VCaP (cell line): Measurements from ENCODE around the gene ABHD1.

Experiments used
- H3K27ac ChIP-seq: fragments of 450-650 bp; 2 replicates; pipeline ENCODE4 v1.5.1; 2017
- CTCF ChIP-seq: fragments of 450-650 bp; conservative IDR thresholded peaks from 2 replicates; pipeline ENCODE4 v1.5.1; 2017; ENCODE audit warnings: mild to moderate bottlenecking, moderate library complexity

ABHD1 gene

GRCh38 chr2:27133195-27133875, 9.7 kb downstream of the ABHD1 start:
- peak overlapping the region; percentile 84; the same call in 1 of the 2 replicates for H3K27ac ChIP-seq

GRCh38 chr2:27133905-27134780, 10.5 kb downstream of the ABHD1 start, which contains the start of gene PREB:
TSS of gene PREB (minus strand) at chr2:27134636. CDS start at chr2:27134421, 215 bp downstream.
- H3K27ac ChIP-seq: peak within 1 kb of the TSS; percentile 84
- no peak for TF ChIP-seq CTCF

More at GRCh38 chr2:27133195-27133875, 9.7 kb downstream of the ABHD1 start:
- TF ChIP-seq CTCF: no peak

DNA sequence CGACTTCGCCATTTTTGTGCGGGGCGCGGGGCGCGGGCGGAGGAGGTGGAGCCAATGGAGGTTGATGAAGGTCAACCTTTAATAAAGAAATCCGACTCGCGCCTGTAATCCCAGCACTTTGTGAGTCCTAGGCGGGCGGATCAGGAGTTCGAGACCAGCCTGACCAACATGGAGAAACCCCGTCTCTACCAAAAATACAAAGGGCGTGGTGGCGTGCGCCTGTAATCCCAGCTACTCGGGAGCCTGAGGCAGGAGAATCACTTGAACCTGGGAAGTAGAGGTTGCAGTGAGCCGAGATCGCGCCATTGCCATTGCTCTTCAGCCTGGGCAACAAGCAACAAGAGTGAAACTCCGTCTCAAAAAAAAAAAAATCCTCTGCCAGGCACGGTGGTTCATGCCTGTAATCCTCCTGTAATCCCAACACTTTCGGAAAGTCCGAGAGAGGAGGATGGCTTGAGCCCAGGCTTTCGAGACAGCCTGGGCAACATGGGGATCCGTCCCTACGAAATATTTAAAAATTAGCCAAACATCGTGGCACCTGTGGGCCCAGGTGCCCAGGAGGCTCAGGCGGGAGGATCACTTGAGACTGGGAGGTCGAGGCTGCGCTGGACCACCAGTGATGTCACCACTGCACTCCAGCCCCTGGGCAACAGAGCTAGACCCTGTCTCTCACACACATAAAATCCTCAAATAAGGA, 11.3 kb downstream of the ABHD1 start:
- no peak for TF ChIP-seq CTCF
- H3K27ac ChIP-seq: peak overlapping the region; percentile 84

GRCh38 chr2:27135478-27135955, 11.9 kb downstream of the ABHD1 start:
- no peak for TF ChIP-seq CTCF
- no peak overlapping the region for H3K27ac ChIP-seq

- no peak overlapping the region for H3K27ac ChIP-seq
- TF ChIP-seq CTCF: no peak
Measured at GRCh38 chr2:27136751-27137150, 13.1 kb downstream of the ABHD1 start.

DNA sequence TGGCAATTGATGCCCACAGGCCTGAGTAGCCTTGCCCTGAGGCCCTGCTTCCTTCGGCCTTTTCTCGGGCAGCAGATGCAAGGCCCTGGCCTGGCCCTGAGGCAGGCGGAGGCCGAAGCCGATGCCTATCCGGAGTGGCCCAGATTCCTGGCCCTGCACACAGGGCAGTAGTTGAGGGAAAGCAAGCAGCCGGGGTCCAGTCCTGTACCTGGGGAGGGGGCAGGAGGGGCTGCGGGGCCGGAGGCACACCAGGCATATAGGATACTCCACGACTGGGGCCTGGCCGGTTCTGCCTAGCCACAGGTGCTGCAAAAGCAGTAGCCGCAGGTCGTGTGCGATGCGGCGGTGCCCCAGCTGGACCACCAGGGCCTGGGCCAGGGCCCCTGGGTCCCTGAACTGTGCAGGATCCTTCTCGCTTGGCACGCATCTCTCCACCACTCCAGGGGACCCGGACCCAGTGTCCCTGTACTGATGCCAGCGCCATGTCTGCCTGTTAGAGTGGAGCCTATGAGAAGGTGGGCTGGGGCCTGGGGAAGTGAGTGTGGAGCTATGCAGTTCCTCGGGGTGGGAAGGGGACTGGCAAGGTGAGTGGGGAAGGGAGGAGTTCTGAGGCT, 13.8 kb downstream of the ABHD1 start:
- H3K27ac ChIP-seq: no peak overlapping the region
- no peak for TF ChIP-seq CTCF

- no peak overlapping the region for H3K27ac ChIP-seq
- no peak for TF ChIP-seq CTCF
Measured at GRCh38 chr2:27138111-27138510, 14.5 kb downstream of the ABHD1 start.
